HepG2 (cell line): ENCODE data around the gene NONO. TPM values are rescaled to one million over a fixed set of nuclear protein-coding genes. Genes with fewer than 3 reads are reported as not detected.

Experiments
- ATF6 ChIP-seq: sonication (generic); formaldehyde crosslinking; conservative IDR thresholded peaks from 2 replicates; pipeline ENCODE4 v1.4.0; 2020; ENCODE audit warnings: missing genetic modification reagents
- GATAD1 ChIP-seq: IDR thresholded peaks from 2 replicates; pipeline ENCODE4 v1.6.1; 2016; ENCODE audit warnings: missing genetic modification reagents, missing compliant biosample characterization
- HDAC2 ChIP-seq: sonication (generic); formaldehyde crosslinking; IDR thresholded peaks from 2 replicates; pipeline ENCODE4 v1.4.0; 2020; ENCODE audit warnings: missing genetic modification reagents
- HOXA3 ChIP-seq: sonication (generic); formaldehyde crosslinking; IDR thresholded peaks from 2 replicates; pipeline ENCODE4 v1.5.0; 2020; ENCODE audit warnings: missing genetic modification reagents
- HOXA9 ChIP-seq: sonication (generic); formaldehyde crosslinking; IDR thresholded peaks from 2 replicates; pipeline ENCODE4 v1.8.1; 2022; ENCODE audit warnings: missing genetic modification reagents, mild to moderate bottlenecking, moderate library complexity, borderline replicate concordance
- KAT2B ChIP-seq: fragments of 150-350 bp; IDR thresholded peaks from 2 replicates; pipeline ENCODE4 v1.6.1; 2014; ENCODE audit warnings: low read depth, low read length, borderline replicate concordance
- KDM6A ChIP-seq: IDR thresholded peaks from 2 replicates; pipeline ENCODE4 v1.6.1; 2016; ENCODE audit warnings: low read depth
- MAX ChIP-seq: IDR thresholded peaks from 2 replicates; pipeline ENCODE4 v1.6.1; 2012; ENCODE audit warnings: inconsistent platforms
- NFRKB ChIP-seq: fragments of 450-650 bp; IDR thresholded peaks from 2 replicates; pipeline ENCODE4 v1.6.1; 2017
- PBX3 ChIP-seq: sonication (generic); formaldehyde crosslinking; IDR thresholded peaks from 2 replicates; pipeline ENCODE4 v1.8.1; 2023; ENCODE audit warnings: missing genetic modification reagents, inconsistent platforms, borderline replicate concordance
- POGZ ChIP-seq: sonication (generic); formaldehyde crosslinking; IDR thresholded peaks from 2 replicates; pipeline ENCODE4 v1.4.0; 2020; ENCODE audit warnings: mild to moderate bottlenecking, missing genetic modification reagents
- PRDM15 ChIP-seq: sonication (generic); formaldehyde crosslinking; IDR thresholded peaks from 2 replicates; pipeline ENCODE4 v1.4.0; 2020; ENCODE audit warnings: missing genetic modification reagents
- RBM39 ChIP-seq: fragments of 200-400 bp; formaldehyde crosslinking; IDR thresholded peaks from one replicate; pipeline ENCODE4 v1.6.1; 2018; ENCODE audit warnings: antibody characterized with exemption, mild to moderate bottlenecking, low read depth, low read length; ENCODE audit not compliant: poor library complexity, severe bottlenecking
- REXO4 ChIP-seq: sonication (generic); formaldehyde crosslinking; IDR thresholded peaks from 2 replicates; pipeline ENCODE4 v1.8.0; 2022; ENCODE audit warnings: missing genetic modification reagents, mild to moderate bottlenecking, borderline replicate concordance
- SP1 ChIP-seq, 2 experiments: fragments of 450-650 bp in 1 of 2; sonication (generic) in 1 of 2; formaldehyde crosslinking in 1 of 2; IDR thresholded peaks; 2 replicates each; pipeline versions ENCODE4 v1.4.0 to v1.6.1; 2016 to 2020; ENCODE audit warnings: missing genetic modification reagents in 1 of 2
- SP2 ChIP-seq: sonication (generic); formaldehyde crosslinking; IDR thresholded peaks from 2 replicates; pipeline ENCODE4 v1.5.1; 2020; ENCODE audit warnings: mild to moderate bottlenecking, missing genetic modification reagents
- SPEN ChIP-seq: sonication (generic); formaldehyde crosslinking; IDR thresholded peaks from 2 replicates; pipeline ENCODE4 v1.5.1; 2020; ENCODE audit warnings: low read depth, mild to moderate bottlenecking, missing genetic modification reagents
- ZNF629 ChIP-seq: sonication (generic); formaldehyde crosslinking; conservative IDR thresholded peaks from 2 replicates; pipeline ENCODE4 v1.5.0; 2020; ENCODE audit warnings: missing genetic modification reagents
- ZNF788 ChIP-seq: sonication (generic); formaldehyde crosslinking; IDR thresholded peaks from 2 replicates; pipeline ENCODE4 v1.5.0; 2020; ENCODE audit warnings: mild to moderate bottlenecking, missing genetic modification reagents, borderline replicate concordance
- ZNF850 ChIP-seq: sonication (generic); formaldehyde crosslinking; conservative IDR thresholded peaks from 2 replicates; pipeline ENCODE4 v1.9.0; 2021; ENCODE audit warnings: mild to moderate bottlenecking, missing genetic modification reagents
- ZNF891 ChIP-seq: sonication (generic); formaldehyde crosslinking; IDR thresholded peaks from 2 replicates; pipeline ENCODE4 v1.5.0; 2020; ENCODE audit warnings: mild to moderate bottlenecking, missing genetic modification reagents
- polyA plus RNA-seq, 8 experiments: library from polyadenylated mRNA; depleted of rRNA in 3 of 8; stranded (reverse) in 7 of 8; unstranded in 1 of 8; fragments of >200 nt; fragmentation: Illumina TruSeq in 4 of 8; extraction: Trizol in 4 of 8; gene quantifications; 2 replicates each; pipeline versions ENCODE4 v1.2.1 to v1.2.3, GENCODE V29; 2011 to 2016; ENCODE audit warnings: low read depth in 4 of 8, missing spikeins in 1 of 8, mixed read lengths in 1 of 8; ENCODE audit not compliant: insufficient read depth in 1 of 8
- total RNA-seq, 5 experiments: library from RNA; depleted of rRNA; stranded (reverse); fragments of >200 nt; fragmentation: Illumina TruSeq; extraction: Trizol; gene quantifications; 2 replicates each; pipeline ENCODE4 v1.2.3, GENCODE V29; 2016; ENCODE audit warnings: low read depth in 1 of 5

The NONO gene
- total and polyA plus RNA-seq, 2 of the 13 experiments (the other 11 are each of a cell fraction or from before 2014, with no cell fraction given), result 408 to 605 TPM

- no peak for TF ChIP-seq KAT2B
- TF ChIP-seq SPEN (CRISPR knock-in tag), result peak; percentile 68; the same call in 1 of the 2 replicates
- TF ChIP-seq SP2 (CRISPR knock-in tag), result peak; percentile 89
- peak; percentile 40; the same call in 1 of the 2 replicates for TF ChIP-seq GATAD1 (CRISPR knock-in tag)
- peak; percentile 64; the same call in 1 of the 2 replicates for TF ChIP-seq PRDM15
- TF ChIP-seq KDM6A, result no peak
- TF ChIP-seq ZNF891 (CRISPR knock-in tag), result 0 out of 2 replicates have a peak, but pooled peaks have one; percentile 37
- 0 out of 2 replicates have a peak, but pooled peaks have one; percentile 8 for TF ChIP-seq MAX
- no peak for TF ChIP-seq ZNF629 (CRISPR knock-in tag)
- 0 out of 2 replicates have a peak, but pooled peaks have one; percentile 48 for TF ChIP-seq PBX3 (CRISPR knock-in tag)
- no peak for TF ChIP-seq RBM39
- TF ChIP-seq HOXA3 (CRISPR knock-in tag), result peak; percentile 61; the same call in 1 of the 2 replicates
- no peak for TF ChIP-seq HDAC2
- TF ChIP-seq SP1 (IDR thresholded peaks at IDR 0.05), result no peak
- TF ChIP-seq SP1 (CRISPR knock-in tag; IDR thresholded peaks at IDR 0.05), result no peak
- TF ChIP-seq POGZ (CRISPR knock-in tag), result peak; percentile 29; the same call in 1 of the 2 replicates
- TF ChIP-seq HOXA9, result no peak
- TF ChIP-seq ZNF850 (CRISPR knock-in tag), result no peak
- no peak for TF ChIP-seq REXO4 (CRISPR knock-in tag)
- no peak for TF ChIP-seq ZNF788 (CRISPR knock-in tag)
- no peak for TF ChIP-seq NFRKB
- no peak for TF ChIP-seq ATF6 (CRISPR knock-in tag)
These were observed at the start of gene NONO (continued) for GRCh38 chrX:71283403-71284143.
